ENCODE measurements around the gene CACNA1S.

CACNA1S gene

DNA sequence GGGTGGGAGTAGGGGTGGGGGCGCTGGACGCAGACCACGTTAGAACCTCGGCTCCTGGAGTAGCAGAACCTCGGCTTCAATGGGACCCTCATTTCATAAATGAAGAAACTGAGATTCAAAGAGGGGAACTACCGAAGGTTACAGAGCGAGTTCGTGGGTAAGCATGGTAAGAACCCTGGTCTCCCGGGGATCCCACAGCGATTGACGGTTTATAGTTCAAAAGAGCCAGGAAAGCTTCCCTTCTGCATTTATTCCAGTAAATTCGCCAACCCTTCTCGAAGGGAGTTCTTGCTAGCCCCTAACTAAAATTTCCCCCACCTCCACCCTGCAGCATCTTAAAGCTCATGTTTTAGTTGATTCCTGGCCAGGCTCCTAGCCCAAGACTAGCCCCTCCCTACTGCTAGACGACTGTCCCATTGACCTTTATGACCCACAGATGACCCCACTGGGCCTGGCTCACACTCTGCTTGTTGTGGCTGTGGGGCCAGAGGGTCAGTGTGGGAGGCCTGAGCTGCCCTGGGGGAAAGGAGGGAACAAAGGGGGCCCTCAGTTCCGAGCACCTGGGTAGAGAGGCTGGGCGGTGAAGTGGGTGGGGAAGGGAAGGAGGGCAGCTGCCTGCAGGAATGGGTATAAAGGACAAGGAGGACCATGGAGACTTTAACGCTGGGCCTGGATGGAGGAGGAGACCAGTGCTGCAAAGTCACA is 88.2 kb downstream of the CACNA1S start:
- no peak for TF ChIP-seq CTCF (IDR thresholded peaks at IDR 0.05; ENCODE audit: insufficient read depth, low read depth, low read length, missing control alignments)

GRCh38 chr1:201023517-201023902 is 88.7 kb downstream of the CACNA1S start, which contains the start of gene KIF21B:
Gene KIF21B, minus strand, starts transcription at chr1:201023714. Its CDS starts 331 bp downstream, at chr1:201023383.
- H3K4me3 ChIP-seq (ENCODE audit: low read length): peak within 1 kb of the TSS; percentile 25
- TF ChIP-seq CTCF (IDR thresholded peaks at IDR 0.05; ENCODE audit: insufficient read depth, low read depth, low read length, missing control alignments): no peak
- DNase-seq (ENCODE audit: low read depth): peak; percentile 74

More for the DNA sequence above, 88.2 kb downstream of the CACNA1S start:
- no peak for DNase-seq (ENCODE audit: low read depth)
- no peak overlapping the region for H3K4me3 ChIP-seq (ENCODE audit: low read length)

DNA sequence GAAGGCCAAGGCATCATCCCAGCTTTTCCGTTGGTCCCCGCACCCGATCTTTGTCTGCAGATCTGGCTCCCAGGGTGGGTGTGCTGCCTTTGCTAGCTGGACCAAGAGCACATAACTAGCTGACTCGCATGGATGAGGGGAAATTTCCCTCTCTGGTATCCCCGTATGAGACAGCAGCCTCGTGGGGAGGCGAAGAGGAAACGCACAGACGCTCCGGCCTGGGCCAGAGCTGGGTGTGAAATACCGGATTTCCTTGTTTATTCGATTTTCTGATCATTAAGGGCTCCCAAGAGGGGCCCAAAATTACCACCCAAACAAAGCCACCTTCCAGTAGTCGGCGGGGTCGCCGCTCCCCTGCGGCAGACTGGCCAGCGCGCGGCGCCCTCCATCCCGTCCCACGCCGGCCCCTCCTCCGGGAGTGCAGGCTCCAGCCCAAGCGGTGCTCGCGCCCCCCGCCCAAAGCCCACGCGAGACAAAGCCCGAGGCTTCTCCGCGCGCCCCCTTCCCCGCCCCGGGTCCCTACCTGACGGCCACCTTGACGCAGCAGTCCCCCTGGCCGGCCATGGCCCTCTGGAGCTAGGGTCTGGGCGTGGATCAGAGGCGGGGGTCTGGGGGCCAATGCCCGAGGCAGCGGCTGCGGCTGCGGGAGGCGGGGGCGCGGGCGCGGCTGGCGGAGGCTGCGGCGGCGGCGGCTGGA is 89.3 kb downstream of the CACNA1S start:
- peak overlapping the region; percentile 25 for H3K4me3 ChIP-seq (ENCODE audit: low read length)
- no peak for DNase-seq (ENCODE audit: low read depth)
- no peak for TF ChIP-seq CTCF (IDR thresholded peaks at IDR 0.05; ENCODE audit: insufficient read depth, low read depth, low read length, missing control alignments)

GRCh38 chr1:201022493-201022819 is 89.8 kb downstream of the CACNA1S start:
- H3K4me3 ChIP-seq (ENCODE audit: low read length): no peak overlapping the region
- TF ChIP-seq CTCF (IDR thresholded peaks at IDR 0.05; ENCODE audit: insufficient read depth, low read depth, low read length, missing control alignments): no peak
- no peak for DNase-seq (ENCODE audit: low read depth)

GRCh38 chr1:201021630-201022492 is 90.4 kb downstream of the CACNA1S start:
- no peak for TF ChIP-seq CTCF (IDR thresholded peaks at IDR 0.05; ENCODE audit: insufficient read depth, low read depth, low read length, missing control alignments)
- no peak overlapping the region for H3K4me3 ChIP-seq (ENCODE audit: low read length)
- DNase-seq (ENCODE audit: low read depth): no peak

DNA sequence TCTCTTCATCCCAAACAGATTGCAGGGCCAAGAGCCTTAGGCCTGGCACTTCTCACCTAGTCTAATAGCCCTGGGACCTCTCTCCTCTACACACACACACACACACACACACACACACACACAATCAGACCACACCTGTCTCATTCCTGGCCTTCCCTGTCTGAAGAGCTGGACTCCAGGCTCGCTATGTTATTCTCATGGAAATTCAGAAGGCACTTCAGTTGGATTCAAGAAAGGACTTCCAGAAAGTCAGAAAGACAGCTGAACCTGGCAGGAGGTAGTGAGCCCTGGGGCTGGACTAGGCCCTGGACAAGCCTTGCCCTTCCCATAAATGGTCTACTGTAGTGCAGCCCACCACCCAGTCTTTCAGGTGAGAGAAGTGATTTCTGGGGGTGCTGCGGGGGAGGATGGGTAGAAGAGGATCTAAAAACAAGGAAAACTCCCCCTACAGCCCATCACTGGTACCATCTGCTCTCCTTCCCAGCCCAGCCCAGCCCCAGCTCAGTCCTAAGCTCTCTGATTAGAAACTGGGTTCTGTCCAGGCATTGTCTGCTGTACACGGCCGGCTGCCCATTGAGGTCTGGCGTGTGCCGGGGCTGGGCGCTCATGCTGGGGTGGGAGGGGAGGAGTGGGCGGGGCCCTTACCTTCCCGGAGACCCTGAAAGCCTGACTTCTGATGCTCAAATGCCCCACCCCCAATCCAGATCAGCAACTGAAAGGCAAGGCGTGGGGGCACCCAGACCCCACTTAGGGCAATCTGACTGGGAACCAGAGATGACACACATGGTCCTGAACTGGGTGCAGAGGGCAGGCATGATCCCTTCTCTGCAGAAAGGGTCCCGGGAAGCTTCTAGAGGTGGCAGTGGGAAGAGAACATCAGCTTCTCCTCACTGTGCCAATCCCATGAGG is 91.3 kb downstream of the CACNA1S start:
- H3K4me3 ChIP-seq (ENCODE audit: low read length): no peak overlapping the region
- peak; percentile 22 for TF ChIP-seq CTCF (IDR thresholded peaks at IDR 0.05; ENCODE audit: insufficient read depth, low read depth, low read length, missing control alignments)
- peak; percentile 32 for DNase-seq (ENCODE audit: low read depth)
